NT2/D1 (cell line): ENCODE data around the gene PPIL3.

Experiments used
- DNase-seq: peaks from one replicate; pipeline ENCODE4 v3.0.0-alpha.2; 2011; ENCODE audit warnings: low read depth, low spot score
- H3K27me3 ChIP-seq: 2 replicates; pipeline ENCODE4 v1.6.0; 2011; ENCODE audit warnings: mild to moderate bottlenecking; ENCODE audit not compliant: insufficient read length, insufficient read depth
- H3K36me3 ChIP-seq: 2 replicates; pipeline ENCODE4 v1.6.1; 2011; ENCODE audit warnings: mild to moderate bottlenecking, low read length, mixed read lengths; ENCODE audit not compliant: insufficient read depth, insufficient read length
- H3K4me1 ChIP-seq: 2 replicates; pipeline ENCODE4 v1.5.1; 2011; ENCODE audit not compliant: insufficient read depth, insufficient read length
- H3K4me3 ChIP-seq: 2 replicates; pipeline ENCODE4 v1.5.1; 2011; ENCODE audit warnings: low read depth; ENCODE audit not compliant: insufficient read length
- H3K9ac ChIP-seq: 2 replicates; pipeline ENCODE4 v1.6.0; 2011; ENCODE audit warnings: low read depth; ENCODE audit not compliant: insufficient read length
- H3K9me3 ChIP-seq: 2 replicates; pipeline ENCODE4 v1.5.1; 2011; ENCODE audit warnings: mild to moderate bottlenecking, low read length; ENCODE audit not compliant: insufficient read depth
- SUZ12 ChIP-seq: IDR thresholded peaks from 2 replicates; pipeline ENCODE4 v1.6.1; 2011; ENCODE audit not compliant: insufficient read length, insufficient read depth; ENCODE audit errors: extremely low read depth
- YY1 ChIP-seq: IDR thresholded peaks from 2 replicates; pipeline ENCODE4 v1.6.1; 2011; ENCODE audit not compliant: insufficient read length, insufficient read depth
- ZNF274 ChIP-seq: IDR thresholded peaks from 2 replicates; pipeline ENCODE4 v1.6.1; 2011; ENCODE audit warnings: mild to moderate bottlenecking, low read depth, low read length

PPIL3 gene

GRCh38 chr2:200843993-200844948, 44.6 kb downstream of the PPIL3 start:
- Histone ChIP-seq H3K4me1 (peaks cover 6% of the 10 kb centered on the region), H3K9me3 (no peaks in the 10 kb centered on the region), H3K27me3 (no peaks in the 10 kb centered on the region), H3K9ac (no peak overlapping the region), H3K36me3 (no peaks in the 10 kb centered on the region), H3K4me3 (no peak overlapping the region)
- no peak for DNase-seq
- TF ChIP-seq ZNF274 = no peak
- TF ChIP-seq YY1 = no peak
- TF ChIP-seq SUZ12 = no peak

- no peak overlapping the region for H3K4me3 ChIP-seq
- DNase-seq = no peak
- H3K27me3 ChIP-seq = no peaks in the 10 kb centered on the region
- no peaks in the 10 kb centered on the region for H3K36me3 ChIP-seq
- no peaks in the 10 kb centered on the region for H3K9me3 ChIP-seq
- TF ChIP-seq YY1 = no peak
- peaks cover 7% of the 10 kb centered on the region for H3K4me1 ChIP-seq
- no peak overlapping the region for H3K9ac ChIP-seq
These were observed 49.4 kb downstream of the PPIL3 start for GRCh38 chr2:200839513-200839912.

GRCh38 chr2:200834701-200835100, 54.2 kb downstream of the PPIL3 start:
- H3K27me3 ChIP-seq = no peaks in the 10 kb centered on the region
- no peak for DNase-seq
- H3K4me1 ChIP-seq = peaks cover 5% of the 10 kb centered on the region
- TF ChIP-seq SUZ12 = no peak
- TF ChIP-seq YY1 = no peak
- TF ChIP-seq ZNF274 = no peak
- no peak overlapping the region for H3K4me3 ChIP-seq
- no peaks in the 10 kb centered on the region for H3K9me3 ChIP-seq
- no peaks in the 10 kb centered on the region for H3K36me3 ChIP-seq
- no peak overlapping the region for H3K9ac ChIP-seq

DNA sequence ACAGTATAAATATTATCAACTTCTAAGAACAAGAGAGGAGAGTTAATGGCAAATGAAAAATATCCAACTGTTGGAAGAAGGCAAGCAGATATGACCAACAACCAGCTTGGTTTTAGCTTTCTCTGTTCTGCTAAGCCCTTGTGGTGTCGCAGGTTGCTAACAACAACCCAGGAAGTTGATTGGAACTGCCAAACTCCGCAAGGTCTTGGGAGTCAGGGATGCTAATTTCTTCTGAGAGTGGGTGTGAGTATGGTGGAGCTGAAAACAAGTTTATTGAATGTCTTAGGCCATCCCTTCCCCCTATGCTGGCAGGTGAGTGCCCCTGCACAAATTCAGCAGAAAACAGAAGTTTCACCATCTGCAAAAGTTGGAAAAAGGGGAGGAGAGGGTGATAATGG, 59.6 kb downstream of the PPIL3 start:
- no peak for DNase-seq
- Histone ChIP-seq H3K36me3 (peaks cover 7% of the 10 kb centered on the region), H3K9ac (no peak overlapping the region), H3K4me1 (no peaks in the 10 kb centered on the region), H3K9me3 (no peaks in the 10 kb centered on the region), H3K27me3 (no peaks in the 10 kb centered on the region), H3K4me3 (no peak overlapping the region)
- no peak for TF ChIP-seq SUZ12
- no peak for TF ChIP-seq ZNF274
- TF ChIP-seq YY1 = no peak

- no peaks in the 10 kb centered on the region for H3K4me1 ChIP-seq
- TF ChIP-seq SUZ12 = no peak
- TF ChIP-seq ZNF274 = no peak
- no peak for TF ChIP-seq YY1
- no peaks in the 10 kb centered on the region for H3K9me3 ChIP-seq
- no peak for DNase-seq
- no peaks in the 10 kb centered on the region for H3K27me3 ChIP-seq
- no peak overlapping the region for H3K4me3 ChIP-seq
- peaks cover 10% of the 10 kb centered on the region for H3K36me3 ChIP-seq
- H3K9ac ChIP-seq = no peak overlapping the region
These were observed 60.2 kb downstream of the PPIL3 start for GRCh38 chr2:200828572-200829257.

DNA sequence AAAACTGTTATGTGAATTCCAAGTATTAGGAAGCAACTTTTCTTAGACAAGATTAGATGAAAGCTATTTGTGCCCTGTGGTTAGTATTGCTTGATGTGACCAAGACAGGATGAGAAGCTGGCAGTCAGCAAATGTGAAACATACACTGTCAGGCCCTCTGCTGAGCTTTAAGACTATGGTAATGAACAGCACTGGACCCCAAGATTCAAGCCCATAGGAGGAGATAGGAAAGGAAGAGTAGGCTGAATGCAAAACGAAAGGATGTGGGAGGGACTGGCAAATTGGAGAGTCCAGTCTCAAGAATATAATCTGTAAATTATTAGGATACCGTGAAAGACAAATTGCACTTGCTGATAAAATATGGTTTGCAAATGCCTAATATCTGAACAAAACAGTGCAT, 60.8 kb downstream of the PPIL3 start:
- H3K9me3 ChIP-seq = no peaks in the 10 kb centered on the region
- no peaks in the 10 kb centered on the region for H3K4me1 ChIP-seq
- TF ChIP-seq SUZ12 = no peak
- no peak for TF ChIP-seq YY1
- TF ChIP-seq ZNF274 = no peak
- H3K9ac ChIP-seq = no peak overlapping the region
- no peak overlapping the region for H3K4me3 ChIP-seq
- no peaks in the 10 kb centered on the region for H3K27me3 ChIP-seq
- no peak for DNase-seq
- peaks cover 11% of the 10 kb centered on the region for H3K36me3 ChIP-seq

- H3K4me1 ChIP-seq = no peaks in the 10 kb centered on the region
- TF ChIP-seq ZNF274 (no peak), SUZ12 (no peak), YY1 (no peak)
- no peak for DNase-seq
These were observed 67.1 kb downstream of the PPIL3 start for GRCh38 chr2:200821686-200822245.

More at GRCh38 chr2:200821686-200822245, 67.1 kb downstream of the PPIL3 start:
- Histone ChIP-seq H3K9me3 (no peaks in the 10 kb centered on the region), H3K4me3 (no peak overlapping the region), H3K36me3 (peaks cover 64% of the 10 kb centered on the region), H3K9ac (no peak overlapping the region), H3K27me3 (no peaks in the 10 kb centered on the region)
